ENCODE measurements around the gene PRELP.
"Not testable (repeated sequence)": the region's sequence is repeated elsewhere in the genome, so short reads cannot be mapped to it uniquely, and the experiment has no call there.

PRELP gene

GRCh38 chr1:203463469-203464062, 12.0 kb upstream of the PRELP start:
- DNase-seq (ENCODE audit: low spot score) (no peak), ATAC-seq (ENCODE audit: low read depth) (peak; percentile 17; the same call in 1 of the 3 replicates)
- Histone ChIP-seq H3K36me3 (ENCODE audit: low read depth) (no peaks in the 10 kb centered on the region), H3K4me1 (ENCODE audit: insufficient read depth, poor library complexity, severe bottlenecking) (peaks cover 4% of the 10 kb centered on the region), H3K27ac (ENCODE audit: poor library complexity, severe bottlenecking) (no peak overlapping the region), H3K4me3 (ENCODE audit: severe bottlenecking) (no peak overlapping the region), H3K9me3 (ENCODE audit: severe bottlenecking) (no peaks in the 10 kb centered on the region), H3K27me3 (ENCODE audit: insufficient read depth, poor library complexity, severe bottlenecking) (no peaks in the 10 kb centered on the region)
- TF ChIP-seq, protein P1, sequence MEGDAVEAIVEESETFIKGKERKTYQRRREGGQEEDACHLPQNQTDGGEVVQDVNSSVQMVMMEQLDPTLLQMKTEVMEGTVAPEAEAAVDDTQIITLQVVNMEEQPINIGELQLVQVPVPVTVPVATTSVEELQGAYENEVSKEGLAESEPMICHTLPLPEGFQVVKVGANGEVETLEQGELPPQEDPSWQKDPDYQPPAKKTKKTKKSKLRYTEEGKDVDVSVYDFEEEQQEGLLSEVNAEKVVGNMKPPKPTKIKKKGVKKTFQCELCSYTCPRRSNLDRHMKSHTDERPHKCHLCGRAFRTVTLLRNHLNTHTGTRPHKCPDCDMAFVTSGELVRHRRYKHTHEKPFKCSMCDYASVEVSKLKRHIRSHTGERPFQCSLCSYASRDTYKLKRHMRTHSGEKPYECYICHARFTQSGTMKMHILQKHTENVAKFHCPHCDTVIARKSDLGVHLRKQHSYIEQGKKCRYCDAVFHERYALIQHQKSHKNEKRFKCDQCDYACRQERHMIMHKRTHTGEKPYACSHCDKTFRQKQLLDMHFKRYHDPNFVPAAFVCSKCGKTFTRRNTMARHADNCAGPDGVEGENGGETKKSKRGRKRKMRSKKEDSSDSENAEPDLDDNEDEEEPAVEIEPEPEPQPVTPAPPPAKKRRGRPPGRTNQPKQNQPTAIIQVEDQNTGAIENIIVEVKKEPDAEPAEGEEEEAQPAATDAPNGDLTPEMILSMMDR (IDR thresholded peaks at IDR 0.05; ENCODE audit: poor library complexity, severe bottlenecking), result peak; percentile 27

- Histone ChIP-seq H3K9me3 (ENCODE audit: severe bottlenecking) (no peaks in the 10 kb centered on the region), H3K36me3 (ENCODE audit: low read depth) (no peaks in the 10 kb centered on the region), H3K4me1 (ENCODE audit: insufficient read depth, poor library complexity, severe bottlenecking) (peaks cover 4% of the 10 kb centered on the region), H3K27me3 (ENCODE audit: insufficient read depth, poor library complexity, severe bottlenecking) (no peaks in the 10 kb centered on the region), H3K27ac (ENCODE audit: poor library complexity, severe bottlenecking) (no peak overlapping the region), H3K4me3 (ENCODE audit: severe bottlenecking) (no peak overlapping the region)
- DNase-seq (ENCODE audit: low spot score), result no peak
- TF ChIP-seq, protein P1 (IDR thresholded peaks at IDR 0.05; ENCODE audit: poor library complexity, severe bottlenecking), result no peak
- ATAC-seq (ENCODE audit: low read depth), result peak; percentile 67; the same call in 2 of the 3 replicates
Observed at GRCh38 chr1:203464226-203464625, 11.4 kb upstream of the PRELP start.

GRCh38 chr1:203464743-203465142, 10.9 kb upstream of the PRELP start:
- TF ChIP-seq, protein P1 (IDR thresholded peaks at IDR 0.05; ENCODE audit: poor library complexity, severe bottlenecking), result no peak
- H3K9me3 ChIP-seq (ENCODE audit: severe bottlenecking), result no peaks in the 10 kb centered on the region
- H3K27me3 ChIP-seq (ENCODE audit: insufficient read depth, poor library complexity, severe bottlenecking), result no peaks in the 10 kb centered on the region
- no peak overlapping the region for H3K4me3 ChIP-seq (ENCODE audit: severe bottlenecking)
- DNase-seq (ENCODE audit: low spot score) (no peak), ATAC-seq (ENCODE audit: low read depth) (no peak)
- H3K4me1 ChIP-seq (ENCODE audit: insufficient read depth, poor library complexity, severe bottlenecking), result peaks cover 4% of the 10 kb centered on the region
- no peaks in the 10 kb centered on the region for H3K36me3 ChIP-seq (ENCODE audit: low read depth)
- H3K27ac ChIP-seq (ENCODE audit: poor library complexity, severe bottlenecking), result no peak overlapping the region

- no peaks in the 10 kb centered on the region for H3K9me3 ChIP-seq (ENCODE audit: severe bottlenecking)
- TF ChIP-seq, protein P1 (IDR thresholded peaks at IDR 0.05; ENCODE audit: poor library complexity, severe bottlenecking), result no peak
- H3K36me3 ChIP-seq (ENCODE audit: low read depth), result no peaks in the 10 kb centered on the region
- H3K4me1 ChIP-seq (ENCODE audit: insufficient read depth, poor library complexity, severe bottlenecking), result peaks cover 4% of the 10 kb centered on the region
- no peaks in the 10 kb centered on the region for H3K27me3 ChIP-seq (ENCODE audit: insufficient read depth, poor library complexity, severe bottlenecking)
- ATAC-seq (ENCODE audit: low read depth) (no peak), DNase-seq (ENCODE audit: low spot score) (no peak)
- H3K27ac ChIP-seq (ENCODE audit: poor library complexity, severe bottlenecking), result no peak overlapping the region
- H3K4me3 ChIP-seq (ENCODE audit: severe bottlenecking), result no peak overlapping the region
Observed at GRCh38 chr1:203465146-203465798, 10.3 kb upstream of the PRELP start.

DNA sequence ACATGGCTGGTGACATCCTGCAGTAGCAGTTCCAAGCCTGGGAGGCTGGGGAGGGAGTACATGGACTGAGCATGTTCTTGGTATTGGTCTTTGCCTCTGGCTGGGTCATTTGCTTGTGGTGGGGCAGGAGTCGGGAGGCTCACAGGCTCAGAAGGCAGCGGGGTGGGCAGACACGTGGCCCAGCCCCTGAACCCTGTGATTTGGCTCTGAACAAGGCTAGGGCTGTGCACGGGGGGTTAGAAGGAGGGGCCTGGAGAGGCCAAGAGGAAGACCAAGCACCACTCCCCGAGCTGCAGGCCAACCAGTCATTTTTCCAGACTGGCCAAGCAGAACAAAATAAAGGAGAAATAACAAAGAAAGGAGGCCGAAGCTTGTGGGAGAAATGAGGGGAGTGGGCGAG, 9.7 kb upstream of the PRELP start:
- Histone ChIP-seq H3K9me3 (ENCODE audit: severe bottlenecking) (no peaks in the 10 kb centered on the region), H3K4me1 (ENCODE audit: insufficient read depth, poor library complexity, severe bottlenecking) (peaks cover 4% of the 10 kb centered on the region), H3K36me3 (ENCODE audit: low read depth) (no peaks in the 10 kb centered on the region), H3K27ac (ENCODE audit: poor library complexity, severe bottlenecking) (no peak overlapping the region), H3K4me3 (ENCODE audit: severe bottlenecking) (no peak overlapping the region), H3K27me3 (ENCODE audit: insufficient read depth, poor library complexity, severe bottlenecking) (no peaks in the 10 kb centered on the region)
- TF ChIP-seq, protein P1 (IDR thresholded peaks at IDR 0.05; ENCODE audit: poor library complexity, severe bottlenecking), result no peak
- no peak for DNase-seq (ENCODE audit: low spot score)
- ATAC-seq (ENCODE audit: low read depth), result no peak

GRCh38 chr1:203466906-203467549, 8.6 kb upstream of the PRELP start:
- ATAC-seq (ENCODE audit: low read depth); H3K4me3 ChIP-seq (ENCODE audit: severe bottlenecking); DNase-seq (ENCODE audit: low spot score); H3K27me3 ChIP-seq (ENCODE audit: insufficient read depth, poor library complexity, severe bottlenecking); H3K27ac ChIP-seq (ENCODE audit: poor library complexity, severe bottlenecking); H3K4me1 ChIP-seq (ENCODE audit: insufficient read depth, poor library complexity, severe bottlenecking); H3K9me3 ChIP-seq (ENCODE audit: severe bottlenecking); H3K36me3 ChIP-seq (ENCODE audit: low read depth): not testable (repeated sequence)

Measured in RWPE2 (cell line).